ENCODE results near the gene SAP30BP. TPM values are rescaled to one million over a fixed set of nuclear protein-coding genes. Genes with fewer than 3 reads are reported as not detected.

Gene SAP30BP
- total and polyA plus RNA-seq, 2 of the 13 experiments (the other 11 are each of a cell fraction or from before 2014, with no cell fraction given), result 67.7 to 99.4 TPM

- TF ChIP-seq TIGD3 (CRISPR knock-in tag; IDR thresholded peaks at IDR 0.05; ENCODE audit: borderline replicate concordance) (peak; percentile 79; the same call in 1 of the 2 replicates), ZMYM2 (CRISPR knock-in tag; IDR thresholded peaks at IDR 0.05) (no peak), BHLHE40 (IDR thresholded peaks at IDR 0.05; ENCODE audit: low read length) (0 out of 2 replicates have a peak, but pooled peaks have one; percentile 36), ZFAT (CRISPR knock-in tag; conservative IDR thresholded peaks at IDR 0.05) (no peak), ZNF256 (CRISPR knock-in tag; conservative IDR thresholded peaks at IDR 0.05) (no peak; the same call in 1 of the 2 replicates), KLF9 (CRISPR knock-in tag; IDR thresholded peaks at IDR 0.05; ENCODE audit: low read depth) (no peak), MXD1 (CRISPR knock-in tag; IDR thresholded peaks at IDR 0.05) (peak; percentile 93), HNF4G (IDR thresholded peaks at IDR 0.05; ENCODE audit: borderline replicate concordance, low read depth, low read length) (0 out of 2 replicates have a peak, but pooled peaks have one; percentile 7), HNF4G (CRISPR knock-in tag; IDR thresholded peaks at IDR 0.05; ENCODE audit: borderline replicate concordance, low read depth) (peak; percentile 86; the same call in 1 of the 2 replicates), ZBTB44 (CRISPR knock-in tag; IDR thresholded peaks at IDR 0.05) (0 out of 2 replicates have a peak, but pooled peaks have one; percentile 62), ZBTB10 (CRISPR knock-in tag; IDR thresholded peaks at IDR 0.05; ENCODE audit: borderline replicate concordance) (peak; percentile 69; the same call in 1 of the 2 replicates), CHD4 (IDR thresholded peaks at IDR 0.05; ENCODE audit: borderline replicate concordance, low read length) (peak; percentile 80; the same call in 1 of the 2 replicates), BRCA1 (CRISPR knock-in tag; IDR thresholded peaks at IDR 0.05) (0 out of 2 replicates have a peak, but pooled peaks have one; percentile 2), ARNTL (CRISPR knock-in tag; IDR thresholded peaks at IDR 0.05) (peak; percentile 76), ZNF766 (CRISPR knock-in tag; IDR thresholded peaks at IDR 0.05; ENCODE audit: borderline replicate concordance) (0 out of 2 replicates have a peak, but pooled peaks have one; percentile 58), ZNF501 (CRISPR knock-in tag; IDR thresholded peaks at IDR 0.05) (peak; percentile 59), HNF1A (IDR thresholded peaks at IDR 0.05; ENCODE audit: low read depth) (peak; percentile 97), HNF1A (CRISPR knock-in tag; IDR thresholded peaks at IDR 0.05; ENCODE audit: borderline replicate concordance) (peak; percentile 99), MED1 (CRISPR knock-in tag; IDR thresholded peaks at IDR 0.05) (peak; percentile 69)
These were observed 21.1 kb upstream of the SAP30BP start (continued) for GRCh38 chr17:75645889-75646637.
